ENCODE data around the gene PGGHG.
"Not testable (repeated sequence)": the region's sequence is repeated elsewhere in the genome, so short reads cannot be mapped to it uniquely, and the experiment has no call there.

Gene PGGHG

GRCh38 chr11:318405-319120 is 29.6 kb downstream of the PGGHG start:
- not testable (repeated sequence) for H3K9me2 ChIP-seq (replicated peaks; ENCODE audit: low read depth, low read length); H2AFZ ChIP-seq (ENCODE audit: low read length); H3K9me3 ChIP-seq (ENCODE audit: insufficient read depth, low read depth, low read length)
- Histone ChIP-seq H3F3A (ENCODE audit: low read depth) (peaks cover 16% of the 10 kb centered on the region; the same call in 1 of the 2 replicates), H3K9ac (ENCODE audit: low read depth, low read length, poor library complexity, severe bottlenecking) (peak overlapping the region; percentile 100), H3K4me2 (ENCODE audit: low read depth, low read length, poor library complexity, severe bottlenecking) (peak overlapping the region; percentile 24), H3K4me3 (ENCODE audit: low read length, poor library complexity, severe bottlenecking) (peak overlapping the region; percentile 100), H3K36me3 (ENCODE audit: insufficient read depth, low read length) (peaks cover 30% of the 10 kb centered on the region), H3K27me3 (ENCODE audit: insufficient read depth, low read length, poor library complexity, severe bottlenecking) (peaks cover 32% of the 10 kb centered on the region), H3K4me1 (ENCODE audit: insufficient read depth, low read length, poor library complexity, severe bottlenecking) (peaks cover 22% of the 10 kb centered on the region), H4K20me1 (ENCODE audit: insufficient read depth, low read length, poor library complexity, severe bottlenecking) (peaks cover 38% of the 10 kb centered on the region), H3K79me2 (ENCODE audit: insufficient read depth, low read length) (peaks cover 60% of the 10 kb centered on the region)

DNA sequence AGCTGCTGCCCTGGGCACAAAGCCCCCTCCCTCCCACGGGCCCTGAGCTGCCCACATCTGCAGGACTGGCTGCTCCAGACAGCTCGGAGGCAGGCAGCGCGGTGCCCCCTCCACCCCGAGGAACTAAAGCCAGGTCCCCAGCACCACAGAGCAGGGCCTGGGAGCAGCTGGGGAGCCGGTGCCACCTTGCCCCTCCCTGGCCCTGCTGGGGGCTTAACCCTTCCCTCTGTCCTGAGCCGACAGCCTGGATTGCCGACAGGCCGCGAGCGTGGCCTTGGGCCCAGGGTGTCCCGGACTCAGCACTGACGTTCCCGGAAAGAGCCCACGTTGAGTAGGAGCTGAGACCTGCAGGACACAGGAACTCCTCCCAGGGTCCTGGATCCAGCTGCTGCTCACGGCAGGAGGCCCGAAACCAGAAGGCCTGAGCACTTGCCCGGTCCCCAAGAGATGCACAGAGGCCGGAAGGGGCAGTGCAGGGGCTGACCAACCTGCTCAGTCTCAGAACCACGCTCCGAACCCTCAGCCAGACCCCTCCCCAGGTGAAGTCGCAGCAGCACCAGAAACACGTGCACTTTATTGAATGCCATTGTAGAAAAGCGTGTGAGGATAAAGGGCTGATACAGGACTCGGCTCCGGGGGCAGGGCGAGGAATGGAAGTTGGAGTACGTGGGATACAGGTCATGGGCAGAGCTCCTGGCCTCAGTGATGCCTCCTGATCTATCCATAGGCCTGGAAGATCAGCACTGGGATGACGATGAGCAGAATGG is 30.4 kb downstream of the PGGHG start:
- Histone ChIP-seq H3K36me3 (ENCODE audit: insufficient read depth, low read length) (peaks cover 30% of the 10 kb centered on the region), H3K4me3 (ENCODE audit: low read length, poor library complexity, severe bottlenecking) (peak overlapping the region; percentile 69), H3K4me2 (ENCODE audit: low read depth, low read length, poor library complexity, severe bottlenecking) (peak overlapping the region; percentile 48), H3K4me1 (ENCODE audit: insufficient read depth, low read length, poor library complexity, severe bottlenecking) (peaks cover 28% of the 10 kb centered on the region), H4K20me1 (ENCODE audit: insufficient read depth, low read length, poor library complexity, severe bottlenecking) (peaks cover 34% of the 10 kb centered on the region), H3F3A (ENCODE audit: low read depth) (peaks cover 13% of the 10 kb centered on the region; the same call in 1 of the 2 replicates), H3K27me3 (ENCODE audit: insufficient read depth, low read length, poor library complexity, severe bottlenecking) (peaks cover 28% of the 10 kb centered on the region), H3K9ac (ENCODE audit: low read depth, low read length, poor library complexity, severe bottlenecking) (peak overlapping the region; percentile 78), H3K79me2 (ENCODE audit: insufficient read depth, low read length) (peaks cover 56% of the 10 kb centered on the region)
- H2AFZ ChIP-seq (ENCODE audit: low read length); H3K9me3 ChIP-seq (ENCODE audit: insufficient read depth, low read depth, low read length); H3K9me2 ChIP-seq (replicated peaks; ENCODE audit: low read depth, low read length): not testable (repeated sequence)

DNA sequence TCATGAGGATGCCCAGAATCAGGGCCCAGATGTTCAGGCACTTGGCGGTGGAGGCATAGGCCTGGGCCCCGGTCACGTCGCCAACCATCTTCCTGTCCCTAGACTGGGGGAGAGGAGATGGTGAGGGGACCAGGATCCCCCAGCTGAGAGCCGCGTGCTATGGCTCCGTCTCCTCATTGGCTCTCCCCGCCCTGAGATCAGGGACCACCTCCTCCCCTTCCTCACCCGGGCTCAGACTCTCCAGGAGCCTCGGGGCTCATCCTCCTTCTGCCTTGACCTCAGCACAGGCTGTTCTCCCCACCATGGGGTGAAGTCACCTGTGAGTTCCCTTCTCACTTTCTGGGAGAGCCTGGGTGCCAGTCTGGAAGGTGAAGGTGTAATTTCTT is 31.0 kb downstream of the PGGHG start:
- H3K4me2 ChIP-seq (ENCODE audit: low read depth, low read length, poor library complexity, severe bottlenecking), result peak overlapping the region; percentile 48
- peaks cover 28% of the 10 kb centered on the region for H3K36me3 ChIP-seq (ENCODE audit: insufficient read depth, low read length)
- H3K9me3 ChIP-seq (ENCODE audit: insufficient read depth, low read depth, low read length); H2AFZ ChIP-seq (ENCODE audit: low read length); H3K9me2 ChIP-seq (replicated peaks; ENCODE audit: low read depth, low read length): not testable (repeated sequence)
- H3K27me3 ChIP-seq (ENCODE audit: insufficient read depth, low read length, poor library complexity, severe bottlenecking), result peaks cover 22% of the 10 kb centered on the region
- H3K79me2 ChIP-seq (ENCODE audit: insufficient read depth, low read length), result peaks cover 55% of the 10 kb centered on the region
- peak overlapping the region; percentile 69 for H3K4me3 ChIP-seq (ENCODE audit: low read length, poor library complexity, severe bottlenecking)
- peaks cover 33% of the 10 kb centered on the region for H3K4me1 ChIP-seq (ENCODE audit: insufficient read depth, low read length, poor library complexity, severe bottlenecking)
- H3K9ac ChIP-seq (ENCODE audit: low read depth, low read length, poor library complexity, severe bottlenecking), result peak overlapping the region; percentile 78
- H3F3A ChIP-seq (ENCODE audit: low read depth), result peaks cover 12% of the 10 kb centered on the region; the same call in 1 of the 2 replicates
- peaks cover 29% of the 10 kb centered on the region for H4K20me1 ChIP-seq (ENCODE audit: insufficient read depth, low read length, poor library complexity, severe bottlenecking)

DNA sequence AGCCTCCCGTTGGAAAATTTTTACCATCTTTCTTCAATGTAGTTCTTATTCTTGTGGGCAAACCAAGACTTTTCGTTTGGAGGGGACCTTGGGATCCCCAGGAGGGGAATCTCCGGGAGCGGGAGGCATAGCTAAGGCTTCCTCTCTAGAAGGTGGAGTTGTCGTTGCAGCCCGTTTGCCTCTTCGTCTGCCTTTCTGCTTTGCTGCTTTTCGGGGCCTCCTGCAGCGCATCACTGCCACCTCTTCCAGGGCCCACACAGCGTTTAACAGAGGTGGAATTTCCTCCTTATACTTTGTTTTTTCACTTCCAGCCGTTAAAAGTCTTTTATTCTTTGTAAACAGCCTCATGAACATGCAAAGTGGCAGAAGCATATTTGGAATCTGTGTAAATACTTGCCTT is 35.2 kb downstream of the PGGHG start:
- Histone ChIP-seq H4K20me1 (ENCODE audit: insufficient read depth, low read length, poor library complexity, severe bottlenecking) (no peaks in the 10 kb centered on the region), H3K9me2 (replicated peaks; ENCODE audit: low read depth, low read length) (no peaks in the 10 kb centered on the region), H3K9ac (ENCODE audit: low read depth, low read length, poor library complexity, severe bottlenecking) (peak overlapping the region; percentile 78), H3K9me3 (ENCODE audit: insufficient read depth, low read depth, low read length) (no peaks in the 10 kb centered on the region), H3K27me3 (ENCODE audit: insufficient read depth, low read length, poor library complexity, severe bottlenecking) (no peaks in the 10 kb centered on the region), H3K4me1 (ENCODE audit: insufficient read depth, low read length, poor library complexity, severe bottlenecking) (peaks cover 66% of the 10 kb centered on the region), H3K4me3 (ENCODE audit: low read length, poor library complexity, severe bottlenecking) (peak overlapping the region; percentile 64), H3K4me2 (ENCODE audit: low read depth, low read length, poor library complexity, severe bottlenecking) (peak overlapping the region; percentile 74), H3K36me3 (ENCODE audit: insufficient read depth, low read length) (no peaks in the 10 kb centered on the region), H2AFZ (ENCODE audit: low read length) (no peak overlapping the region), H3F3A (ENCODE audit: low read depth) (peaks cover 18% of the 10 kb centered on the region), H3K79me2 (ENCODE audit: insufficient read depth, low read length) (peaks cover 46% of the 10 kb centered on the region)
- TF ChIP-seq CTCF (conservative IDR thresholded peaks at IDR 0.05; ENCODE audit: low read length) (no peak), EZH2phosphoT487 (IDR thresholded peaks at IDR 0.05; ENCODE audit: borderline replicate concordance) (no peak)

- Histone ChIP-seq H3K4me1 (ENCODE audit: insufficient read depth, low read length, poor library complexity, severe bottlenecking) (peaks cover 64% of the 10 kb centered on the region), H3K9ac (ENCODE audit: low read depth, low read length, poor library complexity, severe bottlenecking) (peak overlapping the region; percentile 78), H3K4me2 (ENCODE audit: low read depth, low read length, poor library complexity, severe bottlenecking) (peak overlapping the region; percentile 85), H3K4me3 (ENCODE audit: low read length, poor library complexity, severe bottlenecking) (peak overlapping the region; percentile 64), H3F3A (ENCODE audit: low read depth) (peaks cover 22% of the 10 kb centered on the region), H3K79me2 (ENCODE audit: insufficient read depth, low read length) (peaks cover 41% of the 10 kb centered on the region)
- not testable (repeated sequence) for H2AFZ ChIP-seq (ENCODE audit: low read length); H3K27me3 ChIP-seq (ENCODE audit: insufficient read depth, low read length, poor library complexity, severe bottlenecking); H3K9me3 ChIP-seq (ENCODE audit: insufficient read depth, low read depth, low read length); H3K9me2 ChIP-seq (replicated peaks; ENCODE audit: low read depth, low read length); H4K20me1 ChIP-seq (ENCODE audit: insufficient read depth, low read length, poor library complexity, severe bottlenecking); H3K36me3 ChIP-seq (ENCODE audit: insufficient read depth, low read length)
Measured at GRCh38 chr11:324593-325517, 35.9 kb downstream of the PGGHG start.
